GM12891 (cell line): ENCODE data around the gene TUBGCP2.

ENCODE experiments used
- DNase-seq: peaks from one replicate; pipeline ENCODE4 v3.0.0; 2011; ENCODE audit warnings: low spot score; ENCODE audit not compliant: insufficient read length
- FAIRE-seq: peaks from 2 replicates; lab custom pipeline; 2011; peaks lifted over from hg19 to GRCh38; lab: Jason Lieb, UNC
- PAX5 ChIP-seq: IDR thresholded peaks from 2 replicates; pipeline ENCODE4 v1.6.1; 2011; ENCODE audit warnings: low read length, moderate library complexity, mild to moderate bottlenecking; ENCODE audit not compliant: insufficient read depth, severe bottlenecking
- POLR2A ChIP-seq: IDR thresholded peaks from 2 replicates; pipeline ENCODE4 v1.6.1; 2011; ENCODE audit warnings: low read depth, low read length, control low read depth
- POLR2AphosphoS5 ChIP-seq: IDR thresholded peaks from 2 replicates; pipeline ENCODE4 v1.6.1; 2011; ENCODE audit warnings: low read depth, low read length, control low read depth
- POU2F2 ChIP-seq: IDR thresholded peaks from 2 replicates; pipeline ENCODE4 v1.6.1; 2011; ENCODE audit warnings: low read depth, mild to moderate bottlenecking, control low read depth, low read length, moderate library complexity
- SPI1 ChIP-seq: IDR thresholded peaks from 2 replicates; pipeline ENCODE4 v1.6.1; 2011; ENCODE audit warnings: low read depth, low read length, control low read depth
- TAF1 ChIP-seq: IDR thresholded peaks from 2 replicates; pipeline ENCODE4 v1.6.1; 2011; ENCODE audit warnings: low read depth, low read length, control low read depth

Gene TUBGCP2

GRCh38 chr10:133293810-133294119 is 14.9 kb downstream of the TUBGCP2 start:
- TF ChIP-seq SPI1 (no peak), POLR2AphosphoS5 (no peak), TAF1 (no peak), PAX5 (no peak), POU2F2 (no peak), POLR2A (no peak)
- DNase-seq: no peak
- no peak for FAIRE-seq

GRCh38 chr10:133292919-133293809 is 15.5 kb downstream of the TUBGCP2 start:
- DNase-seq (no peak), FAIRE-seq (no peak)
- TF ChIP-seq TAF1: no peak
- TF ChIP-seq POLR2A: no peak
- TF ChIP-seq POLR2AphosphoS5: no peak
- TF ChIP-seq SPI1: no peak
- TF ChIP-seq POU2F2: no peak
- TF ChIP-seq PAX5: no peak

GRCh38 chr10:133289761-133290160 is 18.9 kb downstream of the TUBGCP2 start:
- no peak for FAIRE-seq
- TF ChIP-seq POU2F2 (no peak), POLR2A (no peak), POLR2AphosphoS5 (no peak), TAF1 (no peak), PAX5 (no peak), SPI1 (no peak)

GRCh38 chr10:133287832-133288500 is 20.7 kb downstream of the TUBGCP2 start:
- FAIRE-seq (no peak), DNase-seq (no peak)
- TF ChIP-seq POLR2AphosphoS5 (no peak), SPI1 (no peak), PAX5 (no peak), POLR2A (no peak), POU2F2 (no peak), TAF1 (no peak)

More at GRCh38 chr10:133289761-133290160, 18.9 kb downstream of the TUBGCP2 start:
- DNase-seq: no peak

- FAIRE-seq (no peak), DNase-seq (no peak)
- TF ChIP-seq POLR2AphosphoS5: no peak
- TF ChIP-seq PAX5: no peak
- no peak for TF ChIP-seq POLR2A
- TF ChIP-seq POU2F2: no peak
- no peak for TF ChIP-seq SPI1
- TF ChIP-seq TAF1: no peak
Observed at GRCh38 chr10:133286366-133286765, 22.3 kb downstream of the TUBGCP2 start.

- DNase-seq: no peak
- no peak for TF ChIP-seq POU2F2
- no peak for TF ChIP-seq SPI1
- TF ChIP-seq TAF1: no peak
- no peak for TF ChIP-seq POLR2AphosphoS5
- TF ChIP-seq POLR2A: no peak
- no peak for TF ChIP-seq PAX5
- FAIRE-seq: no peak
Observed at GRCh38 chr10:133285217-133285616, 23.5 kb downstream of the TUBGCP2 start.

- TF ChIP-seq SPI1 (no peak), POLR2A (no peak), POU2F2 (no peak), POLR2AphosphoS5 (no peak), TAF1 (no peak), PAX5 (no peak)
- FAIRE-seq: no peak
- no peak for DNase-seq
Observed at GRCh38 chr10:133283931-133284330, 24.7 kb downstream of the TUBGCP2 start.

- FAIRE-seq (no peak), DNase-seq (no peak)
- TF ChIP-seq TAF1 (no peak), POU2F2 (no peak), SPI1 (no peak), PAX5 (no peak), POLR2AphosphoS5 (no peak), POLR2A (no peak)
Observed at GRCh38 chr10:133282846-133283390, 25.8 kb downstream of the TUBGCP2 start.

- TF ChIP-seq SPI1: no peak
- TF ChIP-seq POU2F2: no peak
- TF ChIP-seq TAF1: no peak
- TF ChIP-seq POLR2AphosphoS5: no peak
- no peak for TF ChIP-seq POLR2A
- TF ChIP-seq PAX5: no peak
- FAIRE-seq (no peak), DNase-seq (no peak)
Observed at GRCh38 chr10:133281628-133282372, 26.9 kb downstream of the TUBGCP2 start.
